Fibroblast of skin of abdomen (primary cell): ENCODE data around the gene CPLX3.

Experiments used
- DNase-seq: peaks from one replicate; pipeline ENCODE4 v3.0.0-alpha.2; 2013

The CPLX3 gene

DNA sequence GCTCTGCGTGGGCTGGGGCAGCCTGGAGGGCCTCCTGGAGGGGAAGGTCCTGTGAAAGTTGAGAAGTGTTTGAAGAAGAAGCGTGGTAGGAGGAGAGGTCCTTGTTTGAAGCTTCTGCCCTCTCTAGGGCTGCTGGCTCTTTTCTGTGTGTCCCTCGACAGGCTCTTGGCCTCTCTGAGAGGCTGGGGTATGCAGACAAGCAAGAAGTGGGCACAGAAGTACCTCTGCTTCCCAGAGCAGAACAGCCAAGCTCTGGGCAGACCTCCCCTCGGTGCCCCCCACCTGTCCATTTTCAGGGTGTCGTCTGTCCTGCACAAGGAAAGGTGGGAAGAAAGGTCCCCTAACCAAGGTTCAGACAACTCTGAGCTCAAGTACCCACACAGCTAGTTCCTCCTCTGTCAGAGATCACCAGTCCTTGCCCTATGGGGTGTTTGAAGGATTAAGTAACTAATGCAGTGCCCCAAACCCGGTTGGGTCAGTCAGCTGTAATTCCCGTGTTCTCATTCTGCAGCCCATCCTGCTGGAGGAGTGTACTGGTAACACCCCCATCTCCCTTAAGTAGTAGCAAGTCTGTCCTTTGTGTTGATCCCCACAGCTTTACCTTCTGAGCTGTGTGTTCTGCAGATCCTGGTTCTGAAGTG lies 38.3 kb upstream of the CPLX3 start:
- no peak for DNase-seq

DNA sequence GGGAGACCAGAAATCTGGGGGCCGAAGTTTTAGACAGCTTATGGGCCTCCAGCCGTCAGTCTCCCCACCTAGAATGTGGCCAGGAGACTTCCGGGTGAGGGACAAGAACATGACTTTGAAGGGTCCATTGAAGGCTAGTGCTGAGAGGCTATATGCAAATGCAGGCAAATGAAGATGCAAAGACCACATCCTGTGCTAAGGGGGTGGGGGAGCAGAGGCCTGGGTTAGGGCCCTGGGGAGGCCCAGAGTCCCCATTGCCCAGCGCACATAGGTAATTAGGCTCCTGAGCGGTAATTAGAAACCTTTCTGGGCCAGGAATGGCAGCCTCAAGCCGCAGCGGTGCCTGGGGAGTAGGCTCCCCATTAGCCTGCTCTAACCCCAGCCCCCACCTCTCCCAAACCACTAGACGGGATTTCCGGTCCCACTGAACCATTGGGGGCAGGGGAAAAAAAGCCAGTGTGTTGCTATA lies 37.7 kb upstream of the CPLX3 start:
- DNase-seq = no peak

GRCh38 chr15:74789171-74789631 lies 37.2 kb upstream of the CPLX3 start:
- no peak for DNase-seq

- no peak for DNase-seq
Measured at GRCh38 chr15:74789741-74790079, 36.7 kb upstream of the CPLX3 start.

DNA sequence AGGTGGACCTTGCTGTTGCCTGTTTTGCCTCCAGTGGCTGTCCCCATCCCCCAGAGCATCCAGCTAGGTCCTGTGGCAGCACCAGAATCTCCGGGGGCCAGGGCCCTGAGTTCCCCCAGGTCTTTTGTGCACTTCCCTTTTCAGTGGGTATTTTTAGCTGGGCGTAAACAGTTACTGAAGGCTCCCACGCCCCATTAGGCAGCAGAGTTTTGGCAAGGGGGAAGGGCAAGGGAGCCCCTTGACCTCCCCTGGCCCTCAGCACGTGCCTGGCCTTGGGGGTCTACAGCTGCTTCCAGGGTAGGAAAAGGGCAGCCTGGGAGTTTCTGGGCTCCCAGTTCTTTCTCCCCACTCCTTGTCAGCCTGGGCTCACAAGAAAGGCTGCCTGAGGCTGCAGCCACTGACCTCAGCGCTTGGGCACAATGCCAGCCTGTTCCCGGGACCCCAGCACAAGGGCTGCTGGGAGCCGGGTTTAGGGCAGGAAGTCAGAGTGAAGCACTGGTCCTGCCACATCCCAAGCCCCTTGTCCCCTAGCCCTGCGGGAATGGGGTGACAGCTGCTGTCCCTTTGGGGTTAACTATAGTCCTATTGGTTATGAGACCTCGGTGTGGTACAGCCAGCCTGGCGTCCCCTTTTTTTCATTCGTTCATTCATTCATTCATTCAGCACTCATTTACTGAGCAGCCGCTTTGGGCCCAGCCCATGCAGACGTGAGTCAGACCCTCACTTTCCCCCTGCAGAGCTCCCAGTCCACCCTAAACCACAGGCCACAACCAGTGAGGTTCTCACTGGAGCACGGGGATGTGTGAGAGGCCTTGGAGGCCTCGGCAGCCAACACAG lies 36.1 kb upstream of the CPLX3 start:
- peak; percentile 70 for DNase-seq

GRCh38 chr15:74791007-74791406 lies 35.4 kb upstream of the CPLX3 start:
- DNase-seq = no peak

DNA sequence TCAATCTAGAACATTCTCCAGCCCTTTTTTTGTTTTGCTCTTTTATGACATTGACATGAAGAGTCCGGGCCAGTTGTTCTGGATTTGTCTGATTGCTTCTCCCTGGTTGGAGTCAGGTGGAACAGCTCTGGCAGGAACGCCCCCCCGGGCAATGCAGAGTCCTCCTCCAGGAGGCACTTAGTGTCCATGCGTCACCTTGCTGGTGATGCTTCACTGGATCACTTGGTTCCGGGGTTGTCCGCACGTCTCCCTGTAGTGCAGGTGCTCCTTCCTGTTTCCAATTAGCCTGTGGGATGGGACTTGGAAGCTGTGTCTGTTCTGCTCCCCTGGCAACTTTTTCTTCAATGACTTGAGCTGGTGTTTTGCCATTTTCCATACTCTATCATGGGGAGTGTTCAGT lies 34.8 kb upstream of the CPLX3 start:
- no peak for DNase-seq

- DNase-seq = no peak
Measured at GRCh38 chr15:74792227-74793016, 34.0 kb upstream of the CPLX3 start.

- no peak for DNase-seq
Measured at GRCh38 chr15:74793135-74794028, 33.0 kb upstream of the CPLX3 start.

DNA sequence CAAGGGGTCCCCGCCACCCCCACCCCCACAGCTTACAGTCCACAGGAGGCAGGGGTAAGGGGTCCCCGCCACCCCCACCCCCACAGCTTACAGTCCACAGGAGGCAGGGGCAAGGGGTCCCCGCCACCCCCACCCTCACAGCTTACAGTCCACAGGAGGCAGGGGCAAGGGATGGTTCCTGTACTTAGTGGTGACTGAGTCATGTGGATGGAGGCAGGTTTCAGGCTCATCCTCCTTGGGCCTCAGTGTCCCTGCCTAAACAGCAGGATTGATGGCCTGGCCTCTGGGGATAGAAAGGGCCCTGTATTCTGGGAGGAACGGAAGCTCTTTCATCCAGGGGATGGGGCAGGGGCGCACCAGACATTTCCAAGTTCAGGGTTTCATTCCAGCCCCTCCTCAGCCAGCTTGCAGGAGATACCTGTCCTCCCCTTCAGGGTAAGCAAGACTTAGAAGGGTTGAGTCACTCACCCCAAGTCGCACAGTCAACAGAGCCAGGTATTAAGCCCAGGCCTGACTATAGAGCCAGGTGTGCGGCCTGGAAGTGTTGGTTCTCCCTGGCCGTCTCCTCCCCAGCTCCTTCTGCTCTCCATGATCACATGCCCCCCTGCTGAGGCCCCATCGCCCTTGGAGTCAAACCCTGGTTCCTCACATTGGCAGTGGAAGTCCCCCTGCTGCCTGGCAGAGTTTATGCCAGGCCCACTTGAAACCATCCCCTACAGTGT lies 32.0 kb upstream of the CPLX3 start:
- no peak for DNase-seq

DNA sequence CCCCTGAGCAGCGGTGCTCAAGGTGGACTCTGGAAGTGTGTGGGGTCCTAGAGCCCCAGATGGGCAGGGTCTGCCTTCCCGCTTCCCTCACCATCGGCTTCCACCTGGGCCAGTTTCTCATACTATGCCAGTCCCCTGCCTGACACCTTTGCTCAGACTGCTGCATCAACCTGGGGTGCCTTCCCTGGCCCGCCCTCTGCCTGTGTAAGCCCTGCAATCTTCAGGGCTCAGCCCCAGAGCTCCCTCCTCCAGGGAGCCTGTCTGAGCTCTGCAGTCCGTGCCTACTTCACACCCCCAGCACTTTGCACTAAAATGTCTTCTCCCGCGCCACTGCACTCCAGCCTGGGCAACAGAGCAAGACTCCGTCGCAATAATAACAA lies 31.5 kb upstream of the CPLX3 start:
- DNase-seq = no peak

DNA sequence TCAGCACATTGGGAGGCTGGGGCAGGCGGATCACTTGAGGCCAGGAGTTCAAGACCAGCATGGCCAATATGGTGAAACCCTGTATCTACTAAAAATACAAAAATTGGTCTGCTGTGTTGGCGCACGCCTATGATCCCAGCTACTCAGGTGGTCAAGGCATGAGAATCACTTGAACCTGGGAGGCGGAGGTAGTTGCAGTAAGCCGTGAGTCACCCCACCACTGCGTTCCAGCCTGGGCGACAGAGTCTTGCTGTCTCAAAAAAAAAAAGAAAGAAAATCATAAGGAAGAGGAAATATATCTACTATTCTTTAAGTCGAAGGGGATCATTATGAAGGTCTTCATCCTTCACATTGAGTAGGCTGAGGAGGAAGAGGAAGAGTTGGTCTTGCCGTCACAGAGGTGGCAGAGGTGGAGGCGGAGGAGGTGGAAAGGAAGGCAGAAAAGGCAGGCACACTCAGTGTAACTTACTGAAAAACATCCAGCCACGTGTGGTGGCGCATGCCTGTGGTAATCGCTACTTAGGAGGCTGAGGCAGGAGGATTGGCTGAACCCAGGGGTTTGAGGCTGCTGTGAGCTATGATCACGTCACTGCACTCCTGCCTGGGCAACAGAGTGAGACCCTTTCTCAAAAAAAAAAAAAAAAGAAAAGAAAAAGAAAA lies 30.3 kb upstream of the CPLX3 start:
- no peak for DNase-seq

GRCh38 chr15:74798388-74799254 lies 27.8 kb upstream of the CPLX3 start:
- no peak for DNase-seq

DNA sequence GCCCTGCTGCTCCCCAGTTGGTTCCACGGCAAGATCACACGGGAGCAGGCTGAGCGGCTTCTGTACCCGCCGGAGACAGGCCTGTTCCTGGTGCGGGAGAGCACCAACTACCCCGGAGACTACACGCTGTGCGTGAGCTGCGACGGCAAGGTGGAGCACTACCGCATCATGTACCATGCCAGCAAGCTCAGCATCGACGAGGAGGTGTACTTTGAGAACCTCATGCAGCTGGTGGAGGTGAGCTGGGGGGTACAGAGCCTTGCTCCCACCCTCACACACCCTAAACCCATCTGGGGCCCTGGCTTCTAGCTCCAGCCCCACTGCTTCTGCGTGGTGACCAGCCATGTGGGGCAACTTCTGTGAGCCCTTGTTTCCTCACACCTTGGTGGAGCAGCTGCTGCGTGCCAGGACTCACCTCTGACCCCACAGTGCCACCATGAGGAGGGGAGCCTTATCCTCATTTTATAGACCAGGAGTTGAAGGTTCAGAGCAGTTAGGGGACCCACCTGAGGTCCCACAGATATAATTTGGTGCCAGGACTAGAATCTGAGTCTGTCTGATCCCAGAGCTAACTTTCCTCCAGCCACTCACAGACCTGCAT lies 27.1 kb upstream of the CPLX3 start:
- no peak for DNase-seq

DNA sequence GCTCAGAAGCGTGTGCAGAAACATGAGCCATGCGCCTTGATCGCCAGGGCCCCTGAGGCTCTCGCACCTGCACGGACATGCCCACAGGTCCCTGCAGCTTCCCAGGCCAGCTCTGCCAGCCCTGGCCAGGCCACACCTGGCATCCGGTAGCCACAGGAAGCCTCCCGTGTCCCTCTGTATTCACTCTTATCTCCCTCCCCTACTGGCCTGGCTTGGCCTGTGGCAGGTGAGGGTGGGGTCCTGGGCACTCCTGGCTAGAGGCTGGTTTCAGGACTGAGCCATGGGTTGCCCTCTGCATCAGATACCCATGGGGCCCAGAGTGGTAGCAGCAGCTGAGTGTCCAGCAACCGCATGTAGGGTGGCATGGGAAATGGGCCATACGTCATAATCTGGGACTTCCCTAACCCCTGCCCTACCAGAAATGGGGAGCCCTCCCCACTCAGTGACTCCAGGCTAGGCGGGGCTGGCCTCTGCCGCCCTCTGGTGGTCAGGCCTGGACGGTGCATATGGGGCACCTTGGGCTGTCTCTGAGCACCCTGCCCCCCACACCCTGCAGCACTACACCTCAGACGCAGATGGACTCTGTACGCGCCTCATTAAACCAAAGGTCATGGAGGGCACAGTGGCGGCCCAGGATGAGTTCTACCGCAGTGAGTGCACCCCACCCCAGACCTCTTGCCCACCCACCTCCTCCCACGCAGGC lies 26.4 kb upstream of the CPLX3 start:
- peak; percentile 33 for DNase-seq

- DNase-seq = no peak
Measured at GRCh38 chr15:74800559-74801094, 25.8 kb upstream of the CPLX3 start.

DNA sequence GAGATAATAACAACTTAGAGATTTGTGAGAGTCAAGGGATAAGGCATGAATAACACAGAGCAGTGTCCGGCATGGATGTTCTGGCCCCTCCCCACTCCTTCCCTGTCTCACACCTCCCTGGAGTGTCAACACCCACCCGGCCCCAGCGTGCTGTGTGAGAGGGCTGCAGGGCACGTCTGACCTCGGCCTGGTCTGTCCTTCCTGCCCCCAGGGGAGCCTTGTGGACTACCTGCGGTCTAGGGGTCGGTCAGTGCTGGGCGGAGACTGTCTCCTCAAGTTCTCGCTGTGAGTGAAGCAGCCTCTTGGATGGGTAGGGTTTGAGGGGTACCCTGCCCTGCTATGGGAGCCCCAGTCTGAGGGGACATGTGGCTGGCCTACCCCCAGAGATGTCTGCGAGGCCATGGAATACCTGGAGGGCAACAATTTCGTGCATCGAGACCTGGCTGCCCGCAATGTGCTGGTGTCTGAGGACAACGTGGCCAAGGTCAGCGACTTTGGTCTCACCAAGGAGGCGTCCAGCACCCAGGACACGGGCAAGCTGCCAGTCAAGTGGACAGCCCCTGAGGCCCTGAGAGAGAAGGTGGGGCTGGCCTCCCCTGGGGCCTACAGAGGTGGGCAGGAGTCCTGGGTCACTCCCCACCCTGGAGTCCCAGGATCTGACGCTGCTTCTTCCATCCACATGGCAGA lies 25.0 kb upstream of the CPLX3 start:
- no peak for DNase-seq

- no peak for DNase-seq
Measured at GRCh38 chr15:74802290-74802689, 24.1 kb upstream of the CPLX3 start.
